ENCODE results near the gene CAPN10. TPM values are rescaled to one million over a fixed set of nuclear protein-coding genes. Genes with fewer than 3 reads are reported as not detected.
A peak's percentile ranks its signal among the peaks of the same experiment; 100 is the strongest.

The CAPN10 gene
- total and polyA plus RNA-seq, 12 donors = 4.7 to 158 (median 25.1) TPM

DNA sequence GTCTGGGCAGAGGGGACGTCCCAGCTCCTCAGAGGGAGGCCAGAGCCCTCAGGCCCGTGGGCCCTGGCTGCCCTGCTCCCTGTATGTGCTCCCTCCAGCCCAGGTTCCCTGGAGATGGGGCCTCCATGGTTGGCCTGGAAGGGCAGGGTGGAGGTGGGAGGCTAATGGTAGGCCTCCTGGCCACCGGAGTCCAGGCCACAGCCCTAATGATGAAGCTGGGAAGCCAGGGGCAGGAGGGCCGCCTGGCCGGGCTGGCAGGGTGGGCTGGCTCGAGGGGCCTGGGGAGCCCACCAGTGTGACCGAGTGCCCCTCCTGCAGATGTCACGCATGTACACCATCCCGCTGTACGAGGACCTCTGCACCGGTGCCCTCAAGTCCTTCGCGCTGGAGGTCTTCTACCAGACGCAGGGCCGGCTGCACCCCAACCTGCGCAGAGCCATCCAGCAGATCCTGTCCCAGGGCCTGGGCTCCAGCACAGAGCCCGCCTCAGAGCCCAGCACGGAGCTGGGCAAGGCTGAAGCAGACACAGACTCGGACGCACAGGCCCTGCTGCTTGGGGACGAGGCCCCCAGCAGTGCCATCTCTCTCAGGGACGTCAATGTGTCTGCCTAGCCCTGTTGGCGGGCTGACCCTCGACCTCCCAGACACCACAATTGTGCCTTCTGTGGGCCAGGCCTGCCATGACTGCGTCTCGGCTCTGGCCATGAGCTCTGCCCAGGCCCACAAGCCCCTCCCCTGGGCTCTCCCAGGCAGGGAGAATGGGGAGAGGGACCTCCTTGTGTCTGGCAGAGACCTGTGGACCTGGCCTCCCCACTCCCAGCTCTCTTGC, 9.0 kb upstream of the CAPN10 start:
- H3K9me3 ChIP-seq (replicated peaks in 1 of 3) = no peaks in the 10 kb centered on the region
- peaks cover 28 to 29% of the 10 kb centered on the region in 2 donors for H3K4me1 ChIP-seq (replicated peaks in 1 of 2)
- 88 to 92% (median 91%) methylated on average over 11 to 26 of the region's 26 CpGs; no CpG with 5 or more reads in 1 of the 4 donors for WGBS, 4 donors
- no peaks in the 10 kb centered on the region for H3K27me3 ChIP-seq
- TF ChIP-seq POLR2A (IDR thresholded peaks at IDR 0.05) = no peak
- TF ChIP-seq, protein P1, sequence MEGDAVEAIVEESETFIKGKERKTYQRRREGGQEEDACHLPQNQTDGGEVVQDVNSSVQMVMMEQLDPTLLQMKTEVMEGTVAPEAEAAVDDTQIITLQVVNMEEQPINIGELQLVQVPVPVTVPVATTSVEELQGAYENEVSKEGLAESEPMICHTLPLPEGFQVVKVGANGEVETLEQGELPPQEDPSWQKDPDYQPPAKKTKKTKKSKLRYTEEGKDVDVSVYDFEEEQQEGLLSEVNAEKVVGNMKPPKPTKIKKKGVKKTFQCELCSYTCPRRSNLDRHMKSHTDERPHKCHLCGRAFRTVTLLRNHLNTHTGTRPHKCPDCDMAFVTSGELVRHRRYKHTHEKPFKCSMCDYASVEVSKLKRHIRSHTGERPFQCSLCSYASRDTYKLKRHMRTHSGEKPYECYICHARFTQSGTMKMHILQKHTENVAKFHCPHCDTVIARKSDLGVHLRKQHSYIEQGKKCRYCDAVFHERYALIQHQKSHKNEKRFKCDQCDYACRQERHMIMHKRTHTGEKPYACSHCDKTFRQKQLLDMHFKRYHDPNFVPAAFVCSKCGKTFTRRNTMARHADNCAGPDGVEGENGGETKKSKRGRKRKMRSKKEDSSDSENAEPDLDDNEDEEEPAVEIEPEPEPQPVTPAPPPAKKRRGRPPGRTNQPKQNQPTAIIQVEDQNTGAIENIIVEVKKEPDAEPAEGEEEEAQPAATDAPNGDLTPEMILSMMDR (IDR thresholded peaks at IDR 0.05) = no peak
- no peak for DNase-seq
- intact Hi-C loops (cut with DNase I) = no loop called here
- no peak overlapping the region for H3K4me3 ChIP-seq
- peaks cover 0 to 40% of the 10 kb centered on the region in 2 donors for H3K36me3 ChIP-seq (replicated peaks in 1 of 2)
- peak overlapping the region in 2 of 5 donors; percentile 86 to 96 for H3K27ac ChIP-seq

DNA sequence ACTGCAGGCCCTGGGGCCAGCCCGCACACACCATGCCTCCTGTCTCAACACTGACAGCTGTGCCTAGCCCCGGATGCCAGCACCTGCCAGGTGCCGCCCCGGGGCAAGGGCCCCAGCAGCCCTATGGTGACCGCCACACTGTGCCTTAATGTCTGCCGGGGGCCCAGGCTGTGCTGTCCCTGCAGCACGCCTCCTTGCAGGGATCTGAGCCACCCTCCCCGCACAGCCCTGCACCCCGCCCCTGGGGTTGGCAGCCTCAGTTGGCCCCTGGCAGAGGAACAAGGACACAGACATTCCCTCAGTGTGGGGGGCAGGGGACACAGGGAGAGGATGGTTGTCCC, 8.5 kb upstream of the CAPN10 start:
- Histone ChIP-seq H3K4me1 (replicated peaks in 1 of 2) (peaks cover 28 to 29% of the 10 kb centered on the region in 2 donors), H3K27me3 (no peaks in the 10 kb centered on the region), H3K9me3 (replicated peaks in 1 of 3) (no peaks in the 10 kb centered on the region), H3K36me3 (replicated peaks in 1 of 2) (peaks cover 0 to 40% of the 10 kb centered on the region in 2 donors), H3K4me3 (no peak overlapping the region), H3K27ac (peak overlapping the region in 3 of 5 donors; percentile 86 to 96 (median 89))
- DNase-seq = no peak
- TF ChIP-seq, protein P1 (IDR thresholded peaks at IDR 0.05) = no peak
- no peak for TF ChIP-seq POLR2A (IDR thresholded peaks at IDR 0.05)
- 71 to 88% (median 77%) methylated on average over 1 to 9 of the region's 9 CpGs for WGBS, 4 donors
- intact Hi-C loops (cut with DNase I) = no loop called here

DNA sequence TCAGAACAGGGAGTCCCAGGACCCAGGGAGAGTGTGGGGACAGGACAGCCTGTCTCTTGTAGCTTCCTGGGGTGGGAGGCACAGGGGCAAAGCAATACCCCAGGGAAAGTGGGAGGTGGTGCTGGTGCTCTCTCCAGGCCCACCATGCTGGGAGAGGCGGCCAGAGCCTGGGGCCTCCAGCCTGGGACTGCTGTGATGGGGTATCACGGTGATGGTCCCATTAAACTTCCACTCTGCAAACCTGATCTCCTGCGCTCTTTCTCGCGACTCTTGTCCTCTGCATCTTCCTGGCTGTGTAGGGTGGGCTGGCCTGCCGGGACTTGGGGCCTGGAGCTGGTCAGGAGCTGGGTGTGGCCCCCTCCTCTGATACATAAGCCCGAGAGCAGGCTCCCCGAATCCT, 8.0 kb upstream of the CAPN10 start:
- Histone ChIP-seq H3K27ac (peak overlapping the region in 3 of 5 donors; percentile 86 to 96 (median 89)), H3K36me3 (replicated peaks in 1 of 2) (peaks cover 0 to 40% of the 10 kb centered on the region in 2 donors), H3K4me1 (replicated peaks in 1 of 2) (peaks cover 28 to 29% of the 10 kb centered on the region in 2 donors), H3K9me3 (replicated peaks in 1 of 3) (no peaks in the 10 kb centered on the region), H3K27me3 (no peaks in the 10 kb centered on the region), H3K4me3 (no peak overlapping the region)
- TF ChIP-seq, protein P1 (IDR thresholded peaks at IDR 0.05) = no peak
- no peak for TF ChIP-seq POLR2A (IDR thresholded peaks at IDR 0.05)
- intact Hi-C loops (cut with DNase I) = no loop called here
- WGBS, 4 donors = 94 to 99% (median 96%) methylated on average over 6 to 8 of the region's 8 CpGs
- DNase-seq = no peak

DNA sequence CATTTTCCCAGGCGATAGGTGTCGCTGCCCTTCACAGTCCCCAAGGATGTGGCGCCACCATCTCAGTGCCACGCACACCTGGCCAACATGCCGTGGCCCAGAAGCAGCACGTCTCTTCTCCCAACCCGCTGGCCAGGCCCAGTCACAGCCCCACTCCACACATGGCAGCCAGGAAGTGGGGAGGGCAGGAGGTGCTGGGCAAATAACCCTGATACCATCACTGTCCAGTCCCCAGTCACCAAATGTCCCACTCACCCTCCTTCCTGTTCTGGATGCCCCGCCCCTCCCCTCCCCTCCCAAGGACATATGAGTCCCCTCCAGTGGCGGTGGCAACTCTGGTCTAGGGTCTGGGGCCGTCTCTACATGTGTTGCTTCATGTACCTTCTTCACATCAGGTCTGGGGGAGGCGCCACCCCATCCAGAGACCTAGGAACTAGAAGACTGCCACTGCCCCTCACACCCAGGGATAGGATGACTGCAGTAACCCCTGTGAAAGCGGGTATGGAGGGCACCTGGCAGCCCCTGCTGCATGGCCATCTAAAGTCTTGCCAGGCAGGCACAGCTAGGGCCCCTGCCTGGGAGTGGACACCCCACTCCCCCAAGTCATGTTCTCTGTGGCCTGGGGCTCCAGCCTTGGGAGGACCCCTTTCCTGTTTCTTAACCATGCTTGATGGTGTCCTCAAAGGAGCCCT, 7.3 kb upstream of the CAPN10 start:
- Histone ChIP-seq H3K9me3 (replicated peaks in 1 of 3) (no peaks in the 10 kb centered on the region), H3K4me3 (no peak overlapping the region), H3K36me3 (replicated peaks in 1 of 2) (peaks cover 0 to 39% of the 10 kb centered on the region in 2 donors), H3K4me1 (replicated peaks in 1 of 2) (peaks cover 29 to 31% of the 10 kb centered on the region in 2 donors), H3K27ac (peak overlapping the region in 4 of 5 donors; percentile 86 to 96 (median 89)), H3K27me3 (no peaks in the 10 kb centered on the region)
- DNase-seq = peak in 1 of 7 donors; percentile 39
- WGBS, 4 donors = 81 to 91% (median 83%) methylated on average over 10 to 12 of the region's 12 CpGs
- TF ChIP-seq, protein P1 (IDR thresholded peaks at IDR 0.05) = no peak
- no peak for TF ChIP-seq POLR2A (IDR thresholded peaks at IDR 0.05)
- intact Hi-C loops (cut with DNase I) = no loop called here
